ENCODE results near the gene RNF145.

Gene RNF145

DNA sequence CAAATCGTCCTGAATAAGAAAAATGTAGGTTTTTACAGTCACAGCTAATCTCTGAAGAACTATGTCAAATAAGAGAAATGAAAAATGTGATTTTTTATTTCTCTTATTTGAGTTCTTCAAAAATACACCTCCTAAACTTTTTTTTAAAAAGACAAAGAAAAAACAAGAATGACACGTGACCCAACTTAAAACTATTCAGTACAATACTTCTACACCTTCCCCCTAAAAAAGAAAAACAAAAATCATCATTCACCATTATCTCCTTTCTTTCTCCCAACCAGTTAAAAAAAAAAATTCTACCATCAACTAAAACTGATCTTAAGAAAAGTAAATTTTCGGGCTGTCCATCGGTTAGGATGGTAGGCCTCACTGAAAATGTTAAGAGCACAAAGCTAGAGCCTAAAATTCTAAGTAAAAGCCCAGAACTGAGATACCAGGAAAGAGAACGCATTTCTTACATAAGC is 2.1 kb downstream of the RNF145 start:
- Histone ChIP-seq H3K9me3 (no peaks in the 10 kb centered on the region), H3K4me1 (ENCODE audit: control insufficient read depth in 1 of 2, insufficient read depth in 1 of 2, low read depth in 1 of 2, low read length in 1 of 2) (peaks cover 51 to 61% of the 10 kb centered on the region in 2 experiments), H3K27ac (peak overlapping the region; percentile 95), H3K27me3 (no peaks in the 10 kb centered on the region), H3K36me3 (peaks cover 4% of the 10 kb centered on the region), H3K4me3 (ENCODE audit: low read depth in 1 of 2, low read length in 1 of 2) (peak overlapping the region; percentile 91 to 98)
- TF ChIP-seq CTCF (IDR thresholded peaks at IDR 0.05): no peak

GRCh38 chr5:159206818-159207217 is 2.5 kb downstream of the RNF145 start:
- no peak overlapping the region for H3K4me3 ChIP-seq (ENCODE audit: low read depth in 1 of 2, low read length in 1 of 2)
- TF ChIP-seq CTCF (IDR thresholded peaks at IDR 0.05): no peak
- peaks cover 8% of the 10 kb centered on the region for H3K36me3 ChIP-seq
- no peaks in the 10 kb centered on the region for H3K9me3 ChIP-seq
- peak overlapping the region; percentile 95 for H3K27ac ChIP-seq
- H3K27me3 ChIP-seq: no peaks in the 10 kb centered on the region
- peaks cover 46 to 57% of the 10 kb centered on the region in 2 experiments for H3K4me1 ChIP-seq (ENCODE audit: control insufficient read depth in 1 of 2, insufficient read depth in 1 of 2, low read depth in 1 of 2, low read length in 1 of 2)

DNA sequence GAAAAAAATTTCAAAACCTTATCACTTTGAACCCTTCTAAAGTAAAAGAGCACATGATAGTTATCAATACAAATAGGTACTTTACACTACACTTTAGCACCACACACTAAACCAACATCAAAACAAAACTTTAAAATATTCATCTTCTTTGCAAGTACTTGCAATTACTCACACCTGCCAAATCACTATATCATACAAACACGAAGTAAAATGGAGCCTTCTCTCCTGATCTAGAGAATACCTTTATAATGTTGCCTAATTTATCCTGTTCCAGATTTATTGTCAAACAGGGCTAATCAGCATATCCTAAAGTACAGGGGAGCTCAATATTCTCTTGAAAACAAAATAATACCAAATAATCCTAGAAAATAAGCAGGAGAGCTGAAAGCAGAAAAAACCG is 3.0 kb downstream of the RNF145 start:
- Histone ChIP-seq H3K36me3 (peaks cover 11% of the 10 kb centered on the region), H3K9me3 (no peaks in the 10 kb centered on the region), H3K4me1 (ENCODE audit: control insufficient read depth in 1 of 2, insufficient read depth in 1 of 2, low read depth in 1 of 2, low read length in 1 of 2) (peaks cover 42 to 53% of the 10 kb centered on the region in 2 experiments), H3K27me3 (no peaks in the 10 kb centered on the region), H3K27ac (peak overlapping the region; percentile 95), H3K4me3 (ENCODE audit: low read depth in 1 of 2, low read length in 1 of 2) (no peak overlapping the region)
- TF ChIP-seq CTCF (IDR thresholded peaks at IDR 0.05): no peak

- TF ChIP-seq CTCF (IDR thresholded peaks at IDR 0.05): no peak
- H3K36me3 ChIP-seq: peaks cover 17% of the 10 kb centered on the region
- no peaks in the 10 kb centered on the region for H3K9me3 ChIP-seq
- peaks cover 38 to 46% of the 10 kb centered on the region in 2 experiments for H3K4me1 ChIP-seq (ENCODE audit: control insufficient read depth in 1 of 2, insufficient read depth in 1 of 2, low read depth in 1 of 2, low read length in 1 of 2)
- no peak overlapping the region for H3K27ac ChIP-seq
- H3K4me3 ChIP-seq (ENCODE audit: low read depth in 1 of 2, low read length in 1 of 2): no peak overlapping the region
- no peaks in the 10 kb centered on the region for H3K27me3 ChIP-seq
Measured at GRCh38 chr5:159203351-159203750, 6.0 kb downstream of the RNF145 start.

DNA sequence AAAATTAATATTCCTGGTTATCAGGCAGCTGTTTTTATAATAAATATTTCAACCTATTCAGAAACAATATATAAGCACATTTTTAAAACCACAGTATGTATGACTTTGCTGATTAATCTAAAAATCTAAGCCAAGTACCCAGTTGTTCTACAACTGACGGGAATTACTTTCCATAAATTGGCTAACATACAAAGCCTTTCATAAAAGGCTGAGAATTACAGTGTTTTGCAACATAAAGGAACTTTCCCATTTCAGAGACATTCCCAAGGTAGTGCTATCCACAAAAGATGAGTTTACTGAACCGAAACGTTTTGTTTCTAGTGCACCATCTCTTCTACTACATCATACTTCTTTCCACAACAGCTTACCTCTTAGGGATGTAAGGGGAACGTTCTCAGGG is 7.2 kb downstream of the RNF145 start:
- TF ChIP-seq CTCF (IDR thresholded peaks at IDR 0.05): no peak
- Histone ChIP-seq H3K36me3 (peaks cover 24% of the 10 kb centered on the region), H3K4me1 (ENCODE audit: control insufficient read depth in 1 of 2, insufficient read depth in 1 of 2, low read depth in 1 of 2, low read length in 1 of 2) (peaks cover 44% of the 10 kb centered on the region in 2 experiments)

GRCh38 chr5:159199780-159200179 is 9.6 kb downstream of the RNF145 start:
- H3K36me3 ChIP-seq: peaks cover 26% of the 10 kb centered on the region
- H3K4me1 ChIP-seq (ENCODE audit: control insufficient read depth in 1 of 2, insufficient read depth in 1 of 2, low read depth in 1 of 2, low read length in 1 of 2): peaks cover 24% of the 10 kb centered on the region in 2 experiments
- H3K4me3 ChIP-seq (ENCODE audit: low read depth in 1 of 2, low read length in 1 of 2): no peak overlapping the region
- no peak for TF ChIP-seq CTCF (IDR thresholded peaks at IDR 0.05)
- no peaks in the 10 kb centered on the region for H3K9me3 ChIP-seq
- H3K27ac ChIP-seq: peak overlapping the region; percentile 75
- H3K27me3 ChIP-seq: no peaks in the 10 kb centered on the region

More for the DNA sequence above, 7.2 kb downstream of the RNF145 start:
- no peak overlapping the region for H3K4me3 ChIP-seq (ENCODE audit: low read depth in 1 of 2, low read length in 1 of 2)
- no peaks in the 10 kb centered on the region for H3K27me3 ChIP-seq
- H3K27ac ChIP-seq: no peak overlapping the region
- H3K9me3 ChIP-seq: no peaks in the 10 kb centered on the region

All from neutrophil (primary cell).